Urinary bladder (tissue), 4 donors: ENCODE results near the gene PRRT4. TPM values are rescaled to one million over a fixed set of nuclear protein-coding genes. Genes with fewer than 3 reads are reported as not detected.

Experiments used
- DNase-seq: peaks from one replicate; pipeline ENCODE4 v3.0.0-alpha.2; 2015; ENCODE audit errors: extremely low spot score
- H3K27ac ChIP-seq: one replicate; pipeline ENCODE4 v1.5.1; 2013; ENCODE audit warnings: low read depth, mild to moderate bottlenecking, moderate library complexity
- H3K36me3 ChIP-seq: one replicate; pipeline ENCODE4 v1.6.1; 2013; ENCODE audit warnings: mild to moderate bottlenecking, moderate library complexity; ENCODE audit not compliant: insufficient read depth
- H3K4me1 ChIP-seq: one replicate; pipeline ENCODE4 v1.6.1; 2013; ENCODE audit warnings: mild to moderate bottlenecking, moderate library complexity; ENCODE audit not compliant: insufficient read depth
- H3K4me3 ChIP-seq: one replicate; pipeline ENCODE4 v1.5.1; 2013; ENCODE audit warnings: low read depth, low read length
- WGBS: extraction: QIAGEN DNeasy Blood & Tissue Kit; methylation state at CpG from one replicate; pipeline ENCODE4 v1.1.7; 2013; 5-methylcytosine and 5-hydroxymethylcytosine counted together
- polyA plus RNA-seq: library from polyadenylated mRNA; stranded (reverse); fragments of 200-250 nt; gene quantifications from one replicate; pipeline ENCODE4 v1.2.3, GENCODE V29; 2013
- total RNA-seq: library from RNA; depleted of rRNA; stranded (reverse); fragments of >200 nt; gene quantifications from one replicate; pipeline ENCODE4 v1.2.3, GENCODE V29; 2014
- donor health status: healthy with polysubstance abuse.
- donor health status: healthy.

The PRRT4 gene
- total and polyA plus RNA-seq, 2 donors: 1.3 to 1.4 TPM

DNA sequence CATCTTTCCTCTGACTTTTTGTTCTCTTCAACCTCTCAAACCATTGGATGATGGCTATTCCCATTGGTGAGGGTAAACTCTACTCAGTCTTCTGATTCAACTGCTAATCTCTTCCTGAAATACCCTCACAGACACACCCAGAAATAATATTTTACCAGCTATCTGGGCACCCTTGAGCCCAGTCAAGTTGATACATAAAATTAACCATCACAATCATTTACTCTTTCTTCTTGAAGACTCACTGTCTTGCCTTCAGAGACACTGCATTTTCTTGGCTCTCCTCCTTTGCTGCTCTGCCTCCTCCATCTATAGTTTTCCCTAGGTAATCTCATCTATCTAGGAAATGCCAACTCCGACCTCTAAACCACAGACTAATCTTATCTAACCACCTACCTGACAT is 12.6 kb upstream of the PRRT4 start:
- Histone ChIP-seq H3K4me1 (no peaks in the 10 kb centered on the region), H3K4me3 (no peak overlapping the region), H3K36me3 (no peaks in the 10 kb centered on the region), H3K27ac (no peak overlapping the region)
- 53% methylated on average over 1 of the region's 1 CpG for WGBS
- no peak for DNase-seq

DNA sequence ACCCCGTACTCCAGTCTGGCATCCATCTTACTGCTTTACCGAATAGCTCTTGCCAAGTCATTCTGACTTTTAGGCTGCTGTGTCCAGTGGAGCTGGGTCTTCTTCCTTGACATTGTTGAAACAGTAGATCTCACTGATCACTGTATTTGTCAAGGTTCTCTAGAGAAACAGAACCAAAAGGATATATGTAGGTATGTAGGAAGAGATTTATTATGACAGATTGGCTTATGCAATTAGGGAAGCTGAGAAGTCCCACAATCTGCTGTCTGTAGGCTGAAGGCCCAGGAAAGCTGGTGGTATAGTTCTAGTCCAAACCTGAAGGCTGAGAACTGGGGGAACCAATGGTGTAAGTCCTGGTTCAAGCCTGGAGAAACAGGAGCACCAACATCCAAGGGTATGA is 12.1 kb upstream of the PRRT4 start:
- WGBS: 70% methylated on average over 2 of the region's 2 CpGs
- Histone ChIP-seq H3K27ac (no peak overlapping the region), H3K4me1 (no peaks in the 10 kb centered on the region), H3K4me3 (no peak overlapping the region), H3K36me3 (no peaks in the 10 kb centered on the region)
- no peak for DNase-seq

DNA sequence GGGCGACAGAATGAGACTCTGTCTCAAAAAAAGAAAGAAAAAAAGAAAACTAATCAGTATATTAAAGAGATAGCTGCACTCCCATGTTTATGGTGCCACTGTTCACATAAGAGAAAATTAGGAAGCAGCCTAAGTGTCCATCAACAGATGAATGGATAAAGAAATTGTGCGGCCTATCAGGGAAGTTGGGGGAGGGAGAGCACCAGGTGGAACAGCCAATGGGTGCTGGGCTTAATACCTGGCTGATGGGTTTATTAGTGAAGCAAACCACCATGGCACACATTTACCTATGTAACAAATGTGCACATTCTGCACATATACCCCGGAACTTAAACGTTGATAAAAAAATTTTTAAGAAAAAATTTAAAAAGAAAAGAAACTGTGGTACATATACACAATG is 9.0 kb upstream of the PRRT4 start:
- WGBS: 94% methylated on average over 4 of the region's 4 CpGs
- no peak for DNase-seq
- no peaks in the 10 kb centered on the region for H3K4me1 ChIP-seq
- no peaks in the 10 kb centered on the region for H3K36me3 ChIP-seq
- H3K4me3 ChIP-seq: no peak overlapping the region
- no peak overlapping the region for H3K27ac ChIP-seq

DNA sequence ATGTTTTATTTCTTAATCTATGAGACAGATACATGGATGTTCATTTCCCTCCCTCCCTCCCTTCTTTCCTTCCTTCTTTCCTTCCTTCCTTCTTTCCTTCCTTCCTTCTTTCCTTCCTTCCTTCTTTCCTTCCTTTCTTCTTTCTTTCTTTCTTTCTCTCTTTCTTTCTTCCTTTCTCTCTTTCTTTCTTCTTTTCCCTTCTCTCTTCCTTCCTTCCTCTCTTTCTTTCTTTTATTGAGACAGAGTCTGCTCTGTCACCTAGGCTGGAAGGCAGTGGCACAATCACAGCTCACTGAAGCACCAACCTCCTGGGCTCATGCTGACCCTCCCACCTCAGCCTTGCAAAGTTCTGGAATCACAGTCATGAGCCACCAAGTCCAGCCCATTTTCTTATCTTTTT is 5.5 kb upstream of the PRRT4 start:
- Histone ChIP-seq H3K36me3 (no peaks in the 10 kb centered on the region), H3K4me1 (no peaks in the 10 kb centered on the region)

DNA sequence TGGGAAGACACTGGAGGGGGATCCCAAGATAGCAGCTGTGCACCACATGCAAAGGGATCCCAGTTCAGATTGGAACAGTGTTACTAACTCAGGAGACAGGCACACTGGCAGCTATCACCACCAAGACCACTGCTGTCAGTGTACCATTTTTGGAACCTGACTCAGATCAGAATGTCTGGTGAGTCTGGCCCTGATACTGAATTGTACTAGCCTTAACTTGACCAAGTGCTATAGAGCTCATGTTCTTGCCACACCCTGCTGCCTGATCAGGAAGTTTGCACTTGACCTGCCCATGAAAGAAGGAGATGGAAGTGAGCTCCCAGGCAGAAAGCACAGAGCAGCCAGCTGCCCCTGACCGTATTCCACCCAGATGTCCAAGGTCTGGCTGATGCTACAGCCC is 4.8 kb upstream of the PRRT4 start:
- Histone ChIP-seq H3K4me1 (no peaks in the 10 kb centered on the region), H3K27ac (no peak overlapping the region), H3K36me3 (no peaks in the 10 kb centered on the region), H3K4me3 (no peak overlapping the region)
- no peak for DNase-seq
- 51% methylated on average over 1 of the region's 1 CpG for WGBS

More for the DNA sequence above, 5.5 kb upstream of the PRRT4 start:
- DNase-seq: no peak
- Histone ChIP-seq H3K27ac (no peak overlapping the region), H3K4me3 (no peak overlapping the region)

DNA sequence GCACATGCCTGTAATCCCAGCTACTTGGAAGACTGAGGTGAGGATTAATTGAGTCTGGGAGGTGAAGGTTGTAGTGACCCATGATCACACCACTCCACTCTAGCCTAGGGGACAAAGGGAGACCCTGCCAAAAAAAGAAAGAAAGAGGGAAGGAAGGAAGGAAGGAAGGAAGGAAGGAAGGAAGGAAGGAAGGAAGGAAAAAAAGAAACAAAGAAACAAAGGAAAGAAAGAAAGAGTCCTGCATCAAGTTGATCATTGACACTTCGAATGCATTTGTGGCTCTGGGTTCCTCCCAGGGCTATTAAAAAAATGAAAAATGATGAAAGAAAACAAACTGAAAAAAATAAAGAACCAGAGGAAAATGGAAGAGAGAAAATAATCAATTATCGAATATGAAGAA is 3.9 kb upstream of the PRRT4 start:
- Histone ChIP-seq H3K4me3 (no peak overlapping the region), H3K36me3 (no peaks in the 10 kb centered on the region), H3K27ac (no peak overlapping the region), H3K4me1 (peaks cover 2% of the 10 kb centered on the region)
- 90% methylated on average over 2 of the region's 2 CpGs for WGBS
- DNase-seq: no peak

DNA sequence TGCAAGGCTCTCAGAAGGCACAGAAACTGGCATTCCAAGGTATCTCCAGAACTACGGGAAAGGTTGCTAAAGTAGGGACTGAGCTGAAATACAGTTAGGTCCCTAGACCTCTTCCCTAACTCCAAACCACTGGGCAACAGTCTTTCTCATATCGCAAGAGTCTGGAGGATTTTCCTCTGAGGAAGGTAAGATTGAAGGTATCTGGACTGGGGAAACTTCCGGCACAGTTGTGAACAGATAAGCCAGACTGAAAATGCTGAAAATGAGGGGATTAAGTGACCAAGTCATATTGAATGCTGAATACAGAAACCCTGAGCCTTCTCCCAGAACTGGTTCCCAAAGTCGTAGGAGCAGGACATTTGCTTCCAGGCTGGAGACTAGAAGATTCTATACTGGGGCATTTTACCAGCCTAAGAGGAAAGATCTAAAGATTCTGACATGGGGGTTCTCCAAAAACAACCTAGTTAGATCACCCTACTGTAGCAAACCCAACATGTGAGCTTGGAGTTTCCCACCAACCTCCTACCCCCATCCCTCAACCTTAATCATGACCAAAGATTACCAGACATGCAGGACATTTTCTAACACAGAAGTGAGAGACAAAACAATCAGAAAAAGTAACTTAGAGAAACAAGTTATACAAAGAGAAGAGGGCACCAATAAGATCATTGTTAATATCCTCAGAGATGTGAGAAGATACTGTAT is 2.8 kb upstream of the PRRT4 start:
- Histone ChIP-seq H3K4me3 (no peak overlapping the region), H3K27ac (no peak overlapping the region), H3K4me1 (peaks cover 2% of the 10 kb centered on the region), H3K36me3 (no peaks in the 10 kb centered on the region)
- no peak for DNase-seq
- 71% methylated on average over 4 of the region's 4 CpGs for WGBS

DNA sequence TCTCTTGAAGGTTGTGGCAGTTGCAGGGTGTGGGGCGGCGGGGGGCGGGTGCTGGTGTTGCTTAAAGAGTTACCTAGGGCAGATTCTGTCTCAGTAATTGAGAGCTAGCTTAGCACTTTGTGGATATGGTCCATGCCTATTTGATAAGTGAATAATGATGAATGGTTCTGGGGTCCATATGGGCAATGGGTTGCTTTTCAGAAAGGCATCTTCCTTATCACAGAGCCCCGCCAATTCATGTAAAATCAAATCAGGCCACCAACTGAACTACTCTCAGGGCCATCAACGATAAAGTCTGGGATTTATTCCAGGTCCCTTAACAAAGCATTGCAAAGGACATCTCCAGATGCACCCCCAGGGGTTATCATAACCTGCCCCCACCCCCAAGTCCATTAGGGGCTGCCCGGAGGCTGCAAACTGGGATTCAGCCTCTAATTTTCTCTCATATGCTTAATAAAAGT is 1.8 kb upstream of the PRRT4 start:
- WGBS: 71% methylated on average over 6 of the region's 6 CpGs
- H3K4me1 ChIP-seq: peaks cover 2% of the 10 kb centered on the region

DNA sequence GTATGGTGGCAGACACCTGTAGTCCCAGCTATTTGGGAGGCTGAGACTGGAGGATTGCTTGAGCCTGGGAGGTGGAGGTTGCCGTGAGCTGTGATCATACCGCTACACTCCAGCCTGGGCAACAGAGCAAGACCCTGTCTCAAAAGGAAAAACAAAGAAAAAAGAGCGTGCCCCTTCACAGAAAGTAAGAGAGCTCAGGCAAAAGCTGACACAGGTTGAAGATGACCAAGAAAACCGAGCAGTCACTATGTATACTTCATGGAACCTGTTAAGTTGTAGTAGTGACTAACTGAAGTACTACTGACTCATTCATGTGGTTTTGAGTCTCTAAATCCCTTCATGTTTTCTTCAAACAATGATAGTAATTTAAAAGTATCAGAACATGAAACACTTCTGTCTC is 1.2 kb upstream of the PRRT4 start:
- no peaks in the 10 kb centered on the region for H3K36me3 ChIP-seq
- WGBS: 76% methylated on average over 4 of the region's 4 CpGs
- no peak for DNase-seq
- H3K27ac ChIP-seq: no peak overlapping the region
- no peak overlapping the region for H3K4me3 ChIP-seq
- H3K4me1 ChIP-seq: peaks cover 2% of the 10 kb centered on the region

More for the DNA sequence above, 1.8 kb upstream of the PRRT4 start:
- no peak overlapping the region for H3K4me3 ChIP-seq
- H3K36me3 ChIP-seq: no peaks in the 10 kb centered on the region
- H3K27ac ChIP-seq: no peak overlapping the region
- no peak for DNase-seq

DNA sequence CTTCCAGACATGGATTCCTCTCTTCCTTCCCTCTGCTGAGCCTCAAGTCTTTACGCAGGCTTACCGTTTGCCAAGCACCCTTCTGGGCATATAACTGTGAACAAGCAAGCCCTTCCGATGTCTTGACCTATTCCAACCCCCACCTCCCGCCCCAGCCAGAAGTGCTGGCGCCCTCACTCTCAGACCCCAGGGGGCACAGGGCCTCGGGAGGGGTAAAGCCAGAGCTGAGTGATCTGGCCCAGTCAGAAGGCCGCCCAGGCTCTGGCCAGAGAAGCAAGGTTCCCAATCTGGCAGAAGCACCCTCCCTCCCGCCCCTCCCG is 1.2 kb downstream of the PRRT4 start:
- WGBS: 40% methylated on average over 9 of the region's 9 CpGs
- H3K27ac ChIP-seq: no peak overlapping the region

DNA sequence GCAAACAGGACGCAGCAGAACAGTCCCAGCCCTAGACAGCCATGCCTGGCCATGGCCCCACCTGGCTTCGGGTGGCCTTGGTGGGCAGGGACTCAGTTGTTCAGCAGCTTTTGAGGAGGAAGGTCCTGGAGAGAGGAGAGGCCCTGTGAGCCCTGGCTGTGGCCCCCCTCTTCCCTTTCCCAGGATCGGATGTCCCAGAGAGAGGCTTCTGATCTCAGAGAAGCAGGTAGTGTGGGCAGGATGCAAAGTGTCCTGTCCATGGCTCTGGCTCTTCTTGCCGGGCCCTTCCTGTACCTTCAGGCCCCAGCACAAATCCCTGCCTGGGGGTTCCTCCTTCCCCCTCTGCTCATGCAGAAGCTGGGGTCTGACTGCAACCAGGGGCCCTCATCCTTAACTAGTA is 1.6 kb downstream of the PRRT4 start:
- Histone ChIP-seq H3K4me1 (peaks cover 2% of the 10 kb centered on the region), H3K27ac (no peak overlapping the region), H3K4me3 (no peak overlapping the region), H3K36me3 (no peaks in the 10 kb centered on the region)
- no peak for DNase-seq
- 83% methylated on average over 4 of the region's 4 CpGs for WGBS

More for the DNA sequence above, 1.2 kb downstream of the PRRT4 start:
- no peaks in the 10 kb centered on the region for H3K36me3 ChIP-seq
- no peak overlapping the region for H3K4me3 ChIP-seq
- no peak for DNase-seq
- peaks cover 2% of the 10 kb centered on the region for H3K4me1 ChIP-seq

DNA sequence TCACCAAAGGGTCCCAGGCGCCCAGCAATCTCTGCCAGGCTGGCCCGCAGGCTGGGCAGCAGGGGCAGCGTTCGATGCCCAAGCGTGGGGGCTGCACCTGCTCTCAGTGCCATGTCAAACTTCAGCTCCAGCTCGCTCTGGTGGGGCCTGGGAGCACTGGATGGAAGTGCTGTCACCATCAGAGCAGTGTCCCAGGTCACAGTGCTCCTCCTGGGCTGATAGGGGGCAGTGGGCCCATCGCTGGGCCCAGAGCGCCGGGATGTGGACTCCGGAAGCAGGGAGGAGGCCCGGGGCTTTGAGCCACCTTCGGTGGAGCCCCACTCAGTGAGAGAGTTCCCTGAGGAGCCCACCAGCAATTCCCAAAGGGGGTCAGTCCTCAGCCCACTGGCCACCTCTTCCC is 2.2 kb downstream of the PRRT4 start:
- 97% methylated on average over 12 of the region's 12 CpGs for WGBS
- Histone ChIP-seq H3K4me3 (no peak overlapping the region), H3K4me1 (peaks cover 2% of the 10 kb centered on the region), H3K27ac (no peak overlapping the region), H3K36me3 (no peaks in the 10 kb centered on the region)
- no peak for DNase-seq

DNA sequence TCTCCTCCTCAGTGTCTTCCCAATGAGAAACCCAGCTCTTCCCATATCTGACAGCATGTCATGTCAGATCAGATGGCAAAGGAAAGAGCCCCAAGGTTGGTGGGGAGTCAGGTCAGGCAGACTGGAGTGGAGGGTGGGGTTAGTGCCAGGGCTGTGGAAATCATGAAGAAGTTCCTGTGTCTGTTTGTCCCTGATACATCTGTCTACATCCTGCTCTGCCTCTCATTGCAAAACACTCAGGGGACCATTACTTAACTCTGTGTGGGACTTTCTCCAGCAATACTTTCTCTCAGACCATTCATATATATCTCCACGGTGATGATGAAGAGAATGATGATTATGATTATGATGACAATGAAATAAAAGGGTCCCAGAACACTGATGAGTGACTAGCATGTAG is 3.3 kb downstream of the PRRT4 start:
- Histone ChIP-seq H3K27ac (no peak overlapping the region), H3K4me1 (peaks cover 2% of the 10 kb centered on the region), H3K4me3 (no peak overlapping the region), H3K36me3 (no peaks in the 10 kb centered on the region)
- no peak for DNase-seq
- WGBS: 88% methylated on average over 1 of the region's 1 CpG

DNA sequence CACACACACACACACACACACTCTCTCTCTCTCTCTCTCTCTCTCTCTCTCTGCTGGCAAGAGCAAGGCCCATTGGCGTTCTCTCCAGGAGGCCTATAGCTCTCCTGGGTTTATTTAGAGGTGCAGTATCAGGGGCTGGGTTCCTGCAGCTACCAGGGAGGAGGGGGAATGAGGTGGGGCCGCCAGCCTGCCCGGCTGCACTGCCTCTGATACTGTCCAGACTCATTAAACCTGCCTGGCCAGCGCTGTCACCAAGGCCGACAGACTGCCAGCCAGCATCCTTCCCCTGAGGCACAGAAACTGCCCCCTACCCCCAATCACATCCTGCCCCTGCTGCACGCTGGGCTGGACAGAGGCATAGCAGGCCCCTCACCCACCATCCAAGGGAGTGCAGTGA is 4.3 kb downstream of the PRRT4 start:
- H3K4me3 ChIP-seq: no peak overlapping the region
- H3K36me3 ChIP-seq: no peaks in the 10 kb centered on the region
- WGBS: 62% methylated on average over 6 of the region's 6 CpGs
- H3K27ac ChIP-seq: no peak overlapping the region
- no peak for DNase-seq
- H3K4me1 ChIP-seq: peaks cover 4% of the 10 kb centered on the region
